Gastrocnemius medialis (tissue), 4 donors: Measurements from ENCODE around the gene IFT80. TPM values are rescaled to one million over a fixed set of nuclear protein-coding genes. Genes with fewer than 3 reads are reported as not detected.
"Not testable (repeated sequence)": the region's sequence is repeated elsewhere in the genome, so short reads cannot be mapped to it uniquely, and the experiment has no call there.

Source experiments
- ATAC-seq, 2 donors: fragments of 150-250 bp; one replicate each; pipeline ENCODE4 v1.9.1; 2016
- DNase-seq, 2 donors: peaks; one replicate each; pipeline ENCODE4 v3.0.0-alpha.2; 2019
- H3K27ac ChIP-seq, 4 donors: fragments of 200-600 bp; sonication (generic); 1 replicate in 1 of 4; 2 replicates in 3 of 4; pipeline ENCODE4 v1.5.1; 2016 to 2018; ENCODE audit warnings: mild to moderate bottlenecking in 2 of 4, moderate library complexity in 1 of 4
- H3K27me3 ChIP-seq, 3 donors: fragments of 200-600 bp; sonication (generic) in 2 of 3; 1 replicate in 1 of 3; 2 replicates in 2 of 3; pipeline versions ENCODE4 v1.5.1 to v1.6.0; 2016 to 2019; ENCODE audit warnings: mild to moderate bottlenecking in 1 of 3, moderate library complexity in 1 of 3
- H3K36me3 ChIP-seq, 2 donors: fragments of 200-600 bp; sonication (generic) in 1 of 2; one replicate each; pipeline ENCODE4 v1.5.1; 2017 to 2018
- H3K4me1 ChIP-seq, 2 donors: fragments of 200-600 bp; sonication (generic) in 1 of 2; one replicate each; pipeline ENCODE4 v1.5.1; 2016 to 2017; ENCODE audit warnings: mild to moderate bottlenecking in 2 of 2
- H3K4me3 ChIP-seq, 4 donors: fragments of 200-600 bp; sonication (generic) in 3 of 4; 1 replicate in 1 of 4; 2 replicates in 3 of 4; pipeline ENCODE4 v1.5.1; 2016 to 2019; ENCODE audit warnings: mild to moderate bottlenecking in 2 of 4
- H3K9me3 ChIP-seq, 3 donors: fragments of 200-600 bp; sonication (generic) in 2 of 3; 1 replicate in 1 of 3; 2 replicates in 2 of 3; pipeline ENCODE4 v1.5.1; 2016 to 2019
- POLR2A ChIP-seq, 2 donors: fragments of 450-650 bp; IDR thresholded peaks; one replicate each; pipeline ENCODE4 v1.6.1; 2017; ENCODE audit warnings: antibody characterized with exemption in 2 of 2, mild to moderate bottlenecking in 2 of 2, moderate library complexity in 2 of 2
- in situ Hi-C, 4 donors: fragments of 200-750 bp; cut with MboI; loops; one replicate each; pipeline versions ENCODE4 v1.15.0 to v1.8.0; 2017; ENCODE audit warnings: low sequenced_read_pairs in 4 of 4
- intact Hi-C: fragments of 100-400 bp; cut with DNase I; formaldehyde crosslinking; loops from one replicate; pipeline ENCODE4 v1.15.1; 2023; ENCODE audit warnings: low total_unique reads
- total RNA-seq, 4 donors: library from RNA; depleted of rRNA; stranded (reverse); fragments of >200 nt; gene quantifications; one replicate each; pipeline versions ENCODE4 v1.1.0 to v1.2.3, GENCODE V29; 2016
- TF ChIP-seq, protein P1 (sequence below), 5 experiments: fragments of 450-650 bp in 3 of 5; fragments of 200-600 bp in 2 of 5; sonication (generic) in 2 of 5; IDR thresholded peaks in 4 of 5; conservative IDR thresholded peaks in 1 of 5; 1 replicate in 4 of 5; 2 replicates in 1 of 5; pipeline ENCODE4 v1.5.1; 2016 to 2019; ENCODE audit warnings: antibody characterized with exemption in 5 of 5, mild to moderate bottlenecking in 3 of 5, moderate library complexity in 3 of 5

Gene IFT80
- total RNA-seq, 4 donors from 2014 or later, result 3.9 to 7.9 (median 6.0) TPM

DNA sequence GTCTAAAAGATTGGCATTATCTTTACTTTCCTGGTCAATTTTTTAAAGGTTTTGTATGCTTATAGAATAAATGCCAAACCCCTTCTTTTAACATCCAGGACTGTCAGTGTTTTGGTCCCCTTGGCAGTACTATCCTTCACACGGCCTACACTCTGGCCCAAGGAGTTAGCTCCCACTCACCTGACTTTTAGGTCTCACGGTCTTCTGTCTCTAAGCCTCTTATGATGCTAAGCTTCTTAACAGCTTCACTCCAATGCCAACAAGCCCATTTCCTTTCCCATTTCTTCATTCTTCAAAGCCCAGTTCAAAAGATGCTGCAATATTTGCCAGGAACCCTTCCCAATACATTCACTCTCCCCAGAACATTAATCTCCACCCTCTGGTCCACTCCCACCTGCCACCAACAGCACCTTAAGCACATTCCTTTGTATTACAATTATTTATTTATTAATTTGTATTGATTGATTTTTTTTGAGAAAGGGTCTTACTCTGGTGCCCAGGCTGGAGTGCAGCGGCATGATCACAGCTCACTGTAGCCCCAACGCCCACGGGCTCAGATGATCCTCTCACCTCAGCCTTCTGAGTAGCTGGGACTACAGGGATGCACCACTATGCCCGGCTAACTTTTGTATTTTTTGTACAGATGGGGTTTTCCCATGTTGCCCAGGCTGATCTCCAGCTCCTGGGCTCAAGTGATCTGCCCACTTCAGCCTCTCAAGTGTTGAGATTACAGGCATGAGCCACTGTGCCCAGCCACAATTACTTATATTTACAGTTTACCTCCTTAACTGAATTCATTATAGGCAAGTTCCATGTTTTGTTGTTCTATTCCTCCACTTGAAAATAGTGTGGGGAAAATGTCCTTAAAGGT lies 27.8 kb downstream of the IFT80 start:
- Histone ChIP-seq H3K4me1 (no peaks in the 10 kb centered on the region), H3K27ac (no peak overlapping the region), H3K4me3 (no peak overlapping the region), H3K36me3 (no peaks in the 10 kb centered on the region), H3K9me3 (no peaks in the 10 kb centered on the region), H3K27me3 (no peaks in the 10 kb centered on the region)
- TF ChIP-seq, protein P1, sequence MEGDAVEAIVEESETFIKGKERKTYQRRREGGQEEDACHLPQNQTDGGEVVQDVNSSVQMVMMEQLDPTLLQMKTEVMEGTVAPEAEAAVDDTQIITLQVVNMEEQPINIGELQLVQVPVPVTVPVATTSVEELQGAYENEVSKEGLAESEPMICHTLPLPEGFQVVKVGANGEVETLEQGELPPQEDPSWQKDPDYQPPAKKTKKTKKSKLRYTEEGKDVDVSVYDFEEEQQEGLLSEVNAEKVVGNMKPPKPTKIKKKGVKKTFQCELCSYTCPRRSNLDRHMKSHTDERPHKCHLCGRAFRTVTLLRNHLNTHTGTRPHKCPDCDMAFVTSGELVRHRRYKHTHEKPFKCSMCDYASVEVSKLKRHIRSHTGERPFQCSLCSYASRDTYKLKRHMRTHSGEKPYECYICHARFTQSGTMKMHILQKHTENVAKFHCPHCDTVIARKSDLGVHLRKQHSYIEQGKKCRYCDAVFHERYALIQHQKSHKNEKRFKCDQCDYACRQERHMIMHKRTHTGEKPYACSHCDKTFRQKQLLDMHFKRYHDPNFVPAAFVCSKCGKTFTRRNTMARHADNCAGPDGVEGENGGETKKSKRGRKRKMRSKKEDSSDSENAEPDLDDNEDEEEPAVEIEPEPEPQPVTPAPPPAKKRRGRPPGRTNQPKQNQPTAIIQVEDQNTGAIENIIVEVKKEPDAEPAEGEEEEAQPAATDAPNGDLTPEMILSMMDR (IDR thresholded peaks at IDR 0.05 in 4 of 5, conservative IDR thresholded peaks at IDR 0.05 in 1 of 5), result no peak
- no peak for TF ChIP-seq POLR2A (IDR thresholded peaks at IDR 0.05)
- no peak for DNase-seq
- intact Hi-C loops, result no loop called here
- in situ Hi-C loops, result no loop called here
- no peak for ATAC-seq

DNA sequence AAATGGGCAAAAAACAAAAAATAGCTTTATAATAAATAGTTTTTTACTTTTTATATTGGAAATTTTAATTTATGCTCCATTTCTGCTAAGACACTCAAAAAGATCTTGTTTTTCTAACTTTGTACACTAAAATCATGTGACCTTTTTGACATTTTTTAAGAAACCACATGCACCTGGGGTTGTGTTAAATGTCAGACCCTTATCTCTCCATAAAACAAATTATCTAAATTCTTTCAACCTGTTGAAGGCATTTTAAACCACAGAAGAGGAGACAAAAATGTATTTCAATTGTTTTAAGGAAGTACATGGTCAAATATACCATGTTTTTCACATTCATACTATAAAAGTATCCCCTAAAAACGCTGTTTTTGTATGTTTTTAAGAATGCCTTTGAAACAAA lies 29.2 kb downstream of the IFT80 start:
- Histone ChIP-seq H3K27ac (no peak overlapping the region), H3K36me3 (no peaks in the 10 kb centered on the region), H3K4me3 (no peak overlapping the region), H3K9me3 (no peaks in the 10 kb centered on the region), H3K4me1 (no peaks in the 10 kb centered on the region), H3K27me3 (no peaks in the 10 kb centered on the region)
- ATAC-seq (no peak), DNase-seq (no peak)
- in situ Hi-C loops, result no loop called here
- intact Hi-C loops, result no loop called here
- TF ChIP-seq, protein P1 (IDR thresholded peaks at IDR 0.05 in 4 of 5, conservative IDR thresholded peaks at IDR 0.05 in 1 of 5), result no peak
- TF ChIP-seq POLR2A (IDR thresholded peaks at IDR 0.05), result no peak

DNA sequence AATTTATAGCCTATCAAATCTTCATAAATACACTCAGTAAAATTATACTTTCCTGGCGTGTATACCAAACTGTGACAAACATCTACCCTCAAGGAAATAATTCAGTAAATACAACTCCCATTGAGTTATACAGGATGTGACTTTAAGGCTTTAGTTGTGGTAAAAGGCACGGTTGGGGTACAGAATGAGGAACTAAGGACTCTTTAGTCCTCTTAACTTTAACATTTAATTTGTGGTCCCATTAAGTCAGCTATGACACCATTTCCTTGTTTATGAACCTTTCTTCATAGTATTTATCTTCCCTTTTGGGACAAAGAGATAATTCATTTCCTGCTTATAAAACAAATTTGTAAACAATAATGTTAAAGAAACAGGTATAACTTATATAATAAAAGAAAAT lies 30.2 kb downstream of the IFT80 start:
- intact Hi-C loops, result no loop called here
- in situ Hi-C loops, result no loop called here
- ATAC-seq, result no peak
- no peaks in the 10 kb centered on the region for H3K4me1 ChIP-seq
- TF ChIP-seq POLR2A (IDR thresholded peaks at IDR 0.05), result no peak
- TF ChIP-seq, protein P1 (IDR thresholded peaks at IDR 0.05 in 4 of 5, conservative IDR thresholded peaks at IDR 0.05 in 1 of 5), result no peak
- H3K27ac ChIP-seq, result no peak overlapping the region
- H3K4me3 ChIP-seq, result no peak overlapping the region
- no peaks in the 10 kb centered on the region for H3K9me3 ChIP-seq
- H3K36me3 ChIP-seq, result no peaks in the 10 kb centered on the region
- no peak for DNase-seq
- no peaks in the 10 kb centered on the region for H3K27me3 ChIP-seq

DNA sequence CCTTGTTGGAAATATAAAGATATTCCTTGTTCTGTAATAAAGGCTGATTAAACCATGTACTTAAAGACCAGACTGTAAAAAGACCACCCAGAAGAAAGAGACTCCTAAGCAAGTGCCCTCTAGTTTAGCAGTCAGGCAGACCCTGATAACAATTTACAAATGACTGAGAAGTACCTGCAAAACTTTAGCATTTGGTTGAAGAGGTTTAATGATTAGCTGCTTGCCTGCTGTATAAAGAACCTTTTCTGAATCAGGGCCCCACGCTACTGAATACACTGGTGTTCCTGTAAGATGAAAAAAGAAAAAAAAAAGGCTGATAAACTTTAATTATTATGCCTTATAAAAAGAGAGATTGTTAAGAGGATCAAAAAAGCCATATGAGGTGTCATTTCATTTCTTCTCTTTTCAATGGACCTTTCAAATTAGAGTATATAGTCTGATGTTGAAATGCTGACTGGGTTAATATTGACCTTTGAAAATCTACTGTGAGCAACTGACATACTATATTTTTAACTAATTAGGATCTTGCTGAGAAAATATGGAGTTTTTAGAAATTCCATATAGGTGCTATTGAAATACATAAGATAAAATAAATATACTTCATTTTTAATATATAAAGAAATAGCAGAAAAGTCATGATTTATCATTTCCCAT lies 33.0 kb downstream of the IFT80 start:
- intact Hi-C loops, result no loop called here

DNA sequence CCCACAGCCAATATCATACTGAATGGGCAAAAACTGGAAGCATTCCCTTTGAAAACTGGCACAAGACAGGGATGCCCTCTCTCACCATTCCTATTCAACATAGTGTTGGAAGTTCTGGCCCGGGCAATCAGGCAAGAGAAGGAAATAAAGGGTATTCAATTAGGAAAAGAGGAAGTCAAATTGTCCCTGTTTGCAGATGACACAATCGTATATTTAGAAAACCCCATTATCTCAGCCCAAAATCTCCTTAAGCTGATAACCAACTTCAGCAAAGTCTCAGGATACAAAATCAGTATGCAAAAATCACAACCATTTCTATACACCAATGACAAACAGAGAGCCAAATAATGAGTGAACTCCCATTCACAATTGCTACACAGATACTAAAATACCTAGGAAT lies 36.1 kb downstream of the IFT80 start:
- H3K27me3 ChIP-seq, in situ Hi-C loops, ATAC-seq, H3K36me3 ChIP-seq, intact Hi-C loops, H3K4me3 ChIP-seq, H3K9me3 ChIP-seq, DNase-seq, H3K4me1 ChIP-seq, H3K27ac ChIP-seq: not testable (repeated sequence)

More for the DNA sequence above, 33.0 kb downstream of the IFT80 start:
- Histone ChIP-seq H3K27ac (no peak overlapping the region), H3K4me1 (no peaks in the 10 kb centered on the region), H3K9me3 (no peaks in the 10 kb centered on the region), H3K36me3 (no peaks in the 10 kb centered on the region), H3K4me3 (no peak overlapping the region), H3K27me3 (no peaks in the 10 kb centered on the region)
- no peak for DNase-seq
- in situ Hi-C loops, result no loop called here
- TF ChIP-seq, protein P1 (IDR thresholded peaks at IDR 0.05 in 4 of 5, conservative IDR thresholded peaks at IDR 0.05 in 1 of 5), result no peak
- no peak for TF ChIP-seq POLR2A (IDR thresholded peaks at IDR 0.05)
- no peak for ATAC-seq
